CD14-positive monocyte (primary cell): ENCODE results near the gene ZNF385D. TPM values are rescaled to one million over a fixed set of nuclear protein-coding genes. Genes with fewer than 3 reads are reported as not detected.

Experiments used
- DNase-seq, 3 donors: peaks; one replicate each; pipeline ENCODE4 v3.0.0-alpha.2; 2011 to 2022
- H2AFZ ChIP-seq: 2 replicates; pipeline ENCODE4 v1.6.0; 2012; ENCODE audit warnings: mild to moderate bottlenecking, low read depth, low read length, inconsistent platforms; ENCODE audit not compliant: insufficient read depth, poor library complexity, severe bottlenecking
- H3K27ac ChIP-seq, 2 donors: 1 replicate in 1 of 2; 2 replicates in 1 of 2; pipeline ENCODE4 v1.5.1; 2012 to 2013; ENCODE audit warnings: low read length in 2 of 2, control low read depth in 1 of 2, inconsistent platforms in 1 of 2, low read depth in 1 of 2, mild to moderate bottlenecking in 1 of 2
- H3K27me3 ChIP-seq, 2 donors: one replicate each; pipeline versions ENCODE4 v1.6.0 to v1.6.1; 2011 to 2013; ENCODE audit warnings: low read length in 2 of 2; ENCODE audit not compliant: control insufficient read depth in 2 of 2, insufficient read depth in 2 of 2
- H3K36me3 ChIP-seq, 2 donors: replicated peaks in 1 of 2; 1 replicate in 1 of 2; 2 replicates in 1 of 2; pipeline versions ENCODE4 v1.5.1 to v1.6.1; 2012 to 2013; ENCODE audit warnings: low read length in 2 of 2, control low read depth in 1 of 2, inconsistent platforms in 1 of 2, mild to moderate bottlenecking in 1 of 2; ENCODE audit not compliant: insufficient read depth in 2 of 2, control insufficient read depth in 1 of 2
- H3K4me1 ChIP-seq, 2 donors: 1 replicate in 1 of 2; 2 replicates in 1 of 2; pipeline versions ENCODE4 v1.5.1 to v1.6.1; 2012 to 2013; ENCODE audit warnings: low read length in 2 of 2, control low read depth in 1 of 2, inconsistent platforms in 1 of 2, mild to moderate bottlenecking in 1 of 2, moderate library complexity in 1 of 2; ENCODE audit not compliant: insufficient read depth in 2 of 2, control insufficient read depth in 1 of 2
- H3K4me2 ChIP-seq: replicated peaks from 2 replicates; pipeline ENCODE3; 2012; ENCODE audit warnings: low read length, moderate library complexity, mild to moderate bottlenecking; ENCODE audit not compliant: poor library complexity, severe bottlenecking; ENCODE audit errors: extremely low read depth
- H3K4me3 ChIP-seq, 3 experiments: fragments of 200-600 bp in 1 of 3; sonication (generic) in 1 of 3; replicated peaks in 1 of 3; 1 replicate in 2 of 3; 2 replicates in 1 of 3; pipeline ENCODE4 v1.5.1; 2011 to 2013; ENCODE audit warnings: low read length in 3 of 3, mild to moderate bottlenecking in 3 of 3, control low read depth in 2 of 3, low read depth in 2 of 3, inconsistent platforms in 1 of 3, moderate library complexity in 1 of 3
- H3K79me2 ChIP-seq: 2 replicates; pipeline ENCODE4 v1.6.0; 2012; ENCODE audit warnings: mild to moderate bottlenecking, control low read depth, inconsistent platforms, low read length, moderate library complexity; ENCODE audit not compliant: insufficient read depth
- H3K9ac ChIP-seq: 2 replicates; pipeline ENCODE4 v1.6.0; 2017; ENCODE audit warnings: low read length, mild to moderate bottlenecking; ENCODE audit not compliant: insufficient read depth, poor library complexity, severe bottlenecking
- H3K9me3 ChIP-seq, 2 donors: replicated peaks in 1 of 2; 1 replicate in 1 of 2; 2 replicates in 1 of 2; pipeline versions ENCODE4 v1.5.1 to v1.6.1; 2012 to 2013; ENCODE audit warnings: low read length in 2 of 2, control low read depth in 1 of 2; ENCODE audit not compliant: control insufficient read depth in 1 of 2, insufficient read depth in 1 of 2
- H4K20me1 ChIP-seq: 2 replicates; pipeline ENCODE4 v1.6.0; 2012; ENCODE audit warnings: mild to moderate bottlenecking, low read length, control low read depth, moderate library complexity; ENCODE audit not compliant: insufficient read depth
- H3K27ac Mint-ChIP-seq, 7 donors: one replicate each; pipeline ENCODE4 v1.8.0; 2020; ENCODE audit warnings: mild to moderate bottlenecking in 7 of 7, mixed read lengths in 7 of 7, moderate library complexity in 6 of 7, inconsistent platforms in 2 of 7
- H3K27me3 Mint-ChIP-seq, 3 donors: one replicate each; pipeline ENCODE4 v1.8.0; 2021 to 2022; ENCODE audit warnings: low read depth in 3 of 3, mild to moderate bottlenecking in 3 of 3, mixed read lengths in 3 of 3, moderate library complexity in 3 of 3, inconsistent platforms in 1 of 3
- H3K36me3 Mint-ChIP-seq, 2 donors: one replicate each; pipeline ENCODE4 v1.8.0; 2020; ENCODE audit warnings: mixed read lengths in 2 of 2, inconsistent platforms in 1 of 2, mild to moderate bottlenecking in 1 of 2
- H3K4me1 Mint-ChIP-seq: one replicate; pipeline ENCODE4 v1.8.0; 2020; ENCODE audit warnings: mild to moderate bottlenecking, mixed read lengths
- H3K4me3 Mint-ChIP-seq, 2 donors: one replicate each; pipeline ENCODE4 v1.8.0; 2020; ENCODE audit warnings: mild to moderate bottlenecking in 2 of 2, mixed read lengths in 2 of 2, moderate library complexity in 1 of 2
- H3K9me3 Mint-ChIP-seq, 7 donors: one replicate each; pipeline ENCODE4 v1.8.0; 2020 to 2022; ENCODE audit warnings: mixed read lengths in 7 of 7, mild to moderate bottlenecking in 6 of 7, moderate library complexity in 6 of 7, inconsistent platforms in 2 of 7
- WGBS: methylation state at CpG from one replicate; pipeline ENCODE4 v1.1.5; 2013; ENCODE audit warnings: missing lambda C conversion rate; ENCODE audit not compliant: insufficient coverage; 5-methylcytosine and 5-hydroxymethylcytosine counted together
- intact Hi-C, 2 donors: fragments of 100-400 bp; cut with micrococcal nuclease; formaldehyde crosslinking; loops; one replicate each; pipeline versions ENCODE4 v1.15.0 to v1.15.1; 2023
- polyA plus RNA-seq, 3 donors: library from polyadenylated mRNA; depleted of rRNA in 1 of 3; unstranded in 2 of 3; stranded (reverse) in 1 of 3; fragments of 300-500 nt in 2 of 3; fragments of >200 nt in 1 of 3; fragmentation: Illumina TruSeq in 2 of 3; gene quantifications; 1 replicate in 2 of 3; 2 replicates in 1 of 3; pipeline ENCODE4 v1.2.3, GENCODE V29; 2012 to 2021
- TF ChIP-seq, protein P1 (sequence below): fragments of 200-600 bp; IDR thresholded peaks from one replicate; pipeline ENCODE4 v1.8.0; 2022; ENCODE audit warnings: antibody characterized with exemption, mild to moderate bottlenecking

The ZNF385D gene
- polyA plus RNA-seq, 3 donors, result not detected

DNA sequence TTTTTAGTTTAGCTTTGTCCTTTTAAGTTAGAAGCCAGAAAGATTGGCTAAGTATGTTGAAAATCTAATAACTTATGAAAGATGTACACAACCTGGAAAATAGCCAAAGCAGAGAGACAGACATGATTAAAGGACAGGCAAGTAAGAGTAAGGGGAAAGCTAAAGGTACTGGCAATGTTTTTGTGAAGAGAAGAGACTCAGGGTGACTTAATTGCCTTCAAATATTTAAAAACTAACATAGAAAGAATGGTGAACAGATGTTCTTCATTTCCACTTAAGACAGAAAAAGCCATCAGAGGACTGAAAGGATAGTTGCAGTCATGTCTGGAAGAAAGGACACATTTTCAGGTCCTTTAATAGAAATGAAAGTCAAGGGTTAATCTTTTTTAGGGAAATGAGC, 68.8 kb downstream of the ZNF385D start:
- Histone ChIP-seq H3K27ac (no peak overlapping the region), H2AFZ (no peak overlapping the region), H3K4me1 (no peaks in the 10 kb centered on the region), H3K9ac (no peak overlapping the region), H3K9me3 (peaks cover 0 to 5% of the 10 kb centered on the region in 2 donors), H3K4me3 (no peak overlapping the region), H3K4me2 (no peak overlapping the region), H3K36me3 (no peaks in the 10 kb centered on the region), H4K20me1 (no peaks in the 10 kb centered on the region), H3K27me3 (no peaks in the 10 kb centered on the region), H3K79me2 (no peaks in the 10 kb centered on the region)
- Mint-ChIP-seq H3K4me1 (no peaks in the 10 kb centered on the region), H3K27ac (no peak overlapping the region), H3K36me3 (no peaks in the 10 kb centered on the region), H3K9me3 (peaks cover 0 to 15% (median 2%) of the 10 kb centered on the region in 7 donors), H3K4me3 (no peak overlapping the region), H3K27me3 (no peaks in the 10 kb centered on the region)
- no peak for DNase-seq
- TF ChIP-seq, protein P1, sequence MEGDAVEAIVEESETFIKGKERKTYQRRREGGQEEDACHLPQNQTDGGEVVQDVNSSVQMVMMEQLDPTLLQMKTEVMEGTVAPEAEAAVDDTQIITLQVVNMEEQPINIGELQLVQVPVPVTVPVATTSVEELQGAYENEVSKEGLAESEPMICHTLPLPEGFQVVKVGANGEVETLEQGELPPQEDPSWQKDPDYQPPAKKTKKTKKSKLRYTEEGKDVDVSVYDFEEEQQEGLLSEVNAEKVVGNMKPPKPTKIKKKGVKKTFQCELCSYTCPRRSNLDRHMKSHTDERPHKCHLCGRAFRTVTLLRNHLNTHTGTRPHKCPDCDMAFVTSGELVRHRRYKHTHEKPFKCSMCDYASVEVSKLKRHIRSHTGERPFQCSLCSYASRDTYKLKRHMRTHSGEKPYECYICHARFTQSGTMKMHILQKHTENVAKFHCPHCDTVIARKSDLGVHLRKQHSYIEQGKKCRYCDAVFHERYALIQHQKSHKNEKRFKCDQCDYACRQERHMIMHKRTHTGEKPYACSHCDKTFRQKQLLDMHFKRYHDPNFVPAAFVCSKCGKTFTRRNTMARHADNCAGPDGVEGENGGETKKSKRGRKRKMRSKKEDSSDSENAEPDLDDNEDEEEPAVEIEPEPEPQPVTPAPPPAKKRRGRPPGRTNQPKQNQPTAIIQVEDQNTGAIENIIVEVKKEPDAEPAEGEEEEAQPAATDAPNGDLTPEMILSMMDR, result no peak
- intact Hi-C loops, result no loop called here

DNA sequence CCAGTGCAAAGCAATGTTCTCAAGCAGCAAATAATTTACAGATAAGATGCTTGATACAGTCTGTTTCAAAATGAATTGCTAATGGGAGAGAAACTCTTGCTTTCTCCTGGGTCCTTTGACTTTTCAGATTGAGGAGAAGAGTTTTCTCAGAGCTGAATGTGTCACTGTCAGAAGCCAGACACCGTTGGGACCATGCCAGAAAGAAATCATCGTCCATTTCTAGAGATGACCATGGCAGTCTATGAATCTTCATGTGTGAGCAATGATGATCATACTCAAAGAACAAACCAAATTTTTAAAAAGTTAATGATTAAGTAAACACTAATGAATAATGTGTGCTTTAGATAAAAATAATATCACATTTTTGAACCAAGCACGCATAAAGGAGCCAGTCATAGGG, 77.6 kb downstream of the ZNF385D start:
- H3K27me3 Mint-ChIP-seq, result no peaks in the 10 kb centered on the region
- no peaks in the 10 kb centered on the region for H3K36me3 ChIP-seq
- intact Hi-C loops, result no loop called here
- no CpG with 5 or more reads among the region's 3 CpGs for WGBS
- H3K27me3 ChIP-seq, result no peaks in the 10 kb centered on the region
- H3K4me1 Mint-ChIP-seq, result no peaks in the 10 kb centered on the region
- no peak overlapping the region for H3K4me3 ChIP-seq
- H3K9ac ChIP-seq, result no peak overlapping the region
- DNase-seq, result no peak
- H3K27ac Mint-ChIP-seq, result no peak overlapping the region
- no peak overlapping the region for H2AFZ ChIP-seq
- peaks cover 0 to 2% of the 10 kb centered on the region in 2 donors for H3K9me3 ChIP-seq
- no peak overlapping the region for H3K4me2 ChIP-seq
- H3K4me1 ChIP-seq, result no peaks in the 10 kb centered on the region
- H3K79me2 ChIP-seq, result no peaks in the 10 kb centered on the region
- TF ChIP-seq, protein P1, result no peak
- no peaks in the 10 kb centered on the region for H3K36me3 Mint-ChIP-seq
- no peak overlapping the region for H3K4me3 Mint-ChIP-seq
- H3K9me3 Mint-ChIP-seq, result peaks cover 0 to 12% (median 0%) of the 10 kb centered on the region in 7 donors
- no peaks in the 10 kb centered on the region for H4K20me1 ChIP-seq
- H3K27ac ChIP-seq, result no peak overlapping the region
